Activated CD8-positive, alpha-beta memory T cell treated with anti-CD3 and anti-CD28 coated beads for 1 hour (primary cell): ENCODE data around the gene MICAL2.

Source experiments
- DNase-seq, 2 donors: peaks; one replicate each; pipeline ENCODE4 v3.0.0-alpha.2; 2020; ENCODE audit warnings: low read depth in 1 of 2; ENCODE audit errors: extremely low read depth in 1 of 2

The MICAL2 gene

GRCh38 chr11:12279672-12280108, 169.3 kb downstream of the MICAL2 start:
- DNase-seq: no peak

GRCh38 chr11:12280199-12280837, 169.9 kb downstream of the MICAL2 start:
- DNase-seq: no peak

GRCh38 chr11:12280838-12281565, 170.6 kb downstream of the MICAL2 start:
- no peak for DNase-seq

- peak; percentile 37 to 62 for DNase-seq
Measured at GRCh38 chr11:12281571-12282478, 171.4 kb downstream of the MICAL2 start.

- DNase-seq: no peak
Measured at GRCh38 chr11:12282676-12283075, 172.3 kb downstream of the MICAL2 start.

GRCh38 chr11:12284316-12285050, 174.1 kb downstream of the MICAL2 start:
- DNase-seq: no peak

GRCh38 chr11:12285106-12285505, 174.7 kb downstream of the MICAL2 start:
- DNase-seq: no peak

- DNase-seq: no peak
Measured at GRCh38 chr11:12285811-12286222, 175.4 kb downstream of the MICAL2 start.

GRCh38 chr11:12286606-12287005, 176.2 kb downstream of the MICAL2 start:
- DNase-seq: no peak

- no peak for DNase-seq
Measured at GRCh38 chr11:12287009-12287373, 176.6 kb downstream of the MICAL2 start.

- no peak for DNase-seq
Measured at GRCh38 chr11:12287374-12288211, 177.2 kb downstream of the MICAL2 start.

GRCh38 chr11:12288212-12288930, 178.0 kb downstream of the MICAL2 start:
- DNase-seq: peak in 1 of 2 donors; percentile 31

- DNase-seq: no peak
Measured at GRCh38 chr11:12288931-12289666, 178.7 kb downstream of the MICAL2 start.

GRCh38 chr11:12289667-12290476, 179.5 kb downstream of the MICAL2 start:
- no peak for DNase-seq

GRCh38 chr11:12290477-12290922, 180.1 kb downstream of the MICAL2 start:
- no peak for DNase-seq

- no peak for DNase-seq
Measured at GRCh38 chr11:12291313-12291712, 180.9 kb downstream of the MICAL2 start.

GRCh38 chr11:12291766-12292165, 181.4 kb downstream of the MICAL2 start:
- no peak for DNase-seq

GRCh38 chr11:12292766-12293165, 182.4 kb downstream of the MICAL2 start:
- no peak for DNase-seq
